ENCODE measurements around the gene OXER1. TPM values are rescaled to one million over a fixed set of nuclear protein-coding genes. Genes with fewer than 3 reads are reported as not detected.
A peak's percentile ranks its signal among the peaks of the same experiment; 100 is the strongest.

Gene OXER1
- total RNA-seq, 2 donors from 2014 or later = 4.7 to 6.9 TPM

GRCh38 chr2:42721898-42722297 lies 42.0 kb downstream of the OXER1 start:
- WGBS, 2 donors = 42 to 52% methylated on average over 2 of the region's 2 CpGs
- DNase-seq (peak; percentile 19 to 38 (median 20)), ATAC-seq (peak; percentile 41)
- H3K27ac ChIP-seq = peak overlapping the region; percentile 64 to 84 (median 72)
- no peaks in the 10 kb centered on the region for H3K9me3 ChIP-seq
- H3K4me3 ChIP-seq = no peak overlapping the region
- TF ChIP-seq POLR2A (IDR thresholded peaks at IDR 0.05) = no peak
- TF ChIP-seq, protein P1, sequence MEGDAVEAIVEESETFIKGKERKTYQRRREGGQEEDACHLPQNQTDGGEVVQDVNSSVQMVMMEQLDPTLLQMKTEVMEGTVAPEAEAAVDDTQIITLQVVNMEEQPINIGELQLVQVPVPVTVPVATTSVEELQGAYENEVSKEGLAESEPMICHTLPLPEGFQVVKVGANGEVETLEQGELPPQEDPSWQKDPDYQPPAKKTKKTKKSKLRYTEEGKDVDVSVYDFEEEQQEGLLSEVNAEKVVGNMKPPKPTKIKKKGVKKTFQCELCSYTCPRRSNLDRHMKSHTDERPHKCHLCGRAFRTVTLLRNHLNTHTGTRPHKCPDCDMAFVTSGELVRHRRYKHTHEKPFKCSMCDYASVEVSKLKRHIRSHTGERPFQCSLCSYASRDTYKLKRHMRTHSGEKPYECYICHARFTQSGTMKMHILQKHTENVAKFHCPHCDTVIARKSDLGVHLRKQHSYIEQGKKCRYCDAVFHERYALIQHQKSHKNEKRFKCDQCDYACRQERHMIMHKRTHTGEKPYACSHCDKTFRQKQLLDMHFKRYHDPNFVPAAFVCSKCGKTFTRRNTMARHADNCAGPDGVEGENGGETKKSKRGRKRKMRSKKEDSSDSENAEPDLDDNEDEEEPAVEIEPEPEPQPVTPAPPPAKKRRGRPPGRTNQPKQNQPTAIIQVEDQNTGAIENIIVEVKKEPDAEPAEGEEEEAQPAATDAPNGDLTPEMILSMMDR (IDR thresholded peaks at IDR 0.05) = no peak
- no peaks in the 10 kb centered on the region for H3K27me3 ChIP-seq
- peaks cover 18% of the 10 kb centered on the region for H3K4me1 ChIP-seq
- no peaks in the 10 kb centered on the region for H3K36me3 ChIP-seq (replicated peaks in 1 of 2; ENCODE audit: insufficient read depth in 1 of 2, low read depth in 2 of 2)
- intact Hi-C loops (cut with DNase I) = no loop called here

DNA sequence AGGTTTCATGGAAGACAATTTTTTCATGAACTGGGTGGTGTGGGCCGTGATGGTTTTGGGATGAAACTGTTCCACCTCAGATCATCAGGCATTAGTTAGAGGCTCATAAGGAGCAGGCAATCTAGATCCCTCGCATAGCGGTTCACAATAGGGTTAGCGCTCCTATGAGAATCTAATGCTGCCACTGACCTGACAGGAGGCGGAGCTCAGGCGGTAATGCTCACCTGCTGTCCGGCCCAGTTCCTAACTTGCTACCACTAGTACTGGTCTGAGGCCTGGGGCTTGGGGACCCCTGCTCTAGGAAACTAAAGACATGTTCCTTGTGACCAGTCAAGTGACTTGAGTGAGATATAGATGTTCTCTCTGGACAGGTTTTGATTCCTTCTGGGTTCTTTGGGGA lies 49.2 kb downstream of the OXER1 start:
- 78 to 95% methylated on average over 4 to 7 of the region's 7 CpGs for WGBS, 2 donors
- Histone ChIP-seq H3K27me3 (no peaks in the 10 kb centered on the region), H3K27ac (no peak overlapping the region), H3K4me3 (no peak overlapping the region), H3K4me1 (no peaks in the 10 kb centered on the region), H3K36me3 (replicated peaks in 1 of 2; ENCODE audit: insufficient read depth in 1 of 2, low read depth in 2 of 2) (no peaks in the 10 kb centered on the region), H3K9me3 (no peaks in the 10 kb centered on the region)
- TF ChIP-seq POLR2A (IDR thresholded peaks at IDR 0.05) = no peak
- TF ChIP-seq, protein P1 (IDR thresholded peaks at IDR 0.05) = no peak
- no peak for DNase-seq
- ATAC-seq = no peak
- intact Hi-C loops (cut with DNase I) = no loop called here

DNA sequence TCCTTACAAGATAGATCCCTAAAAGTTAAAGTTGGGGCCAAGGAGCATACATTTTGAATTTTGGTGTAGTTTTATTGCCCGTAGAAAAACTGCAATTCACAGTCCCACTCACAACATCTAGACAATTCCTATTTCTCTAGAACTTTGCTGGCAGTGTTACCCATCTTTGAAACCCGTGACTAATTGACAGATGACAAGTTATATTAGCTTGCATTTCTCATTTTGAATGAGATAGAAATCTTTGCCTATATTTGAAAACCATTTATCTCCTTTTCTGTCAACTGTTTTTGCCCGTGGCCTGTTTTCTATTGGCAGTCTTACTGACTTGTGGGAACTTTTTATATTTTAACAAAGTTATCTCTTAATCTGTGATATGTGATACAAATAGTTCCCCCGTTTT lies 50.0 kb downstream of the OXER1 start:
- Histone ChIP-seq H3K4me1 (no peaks in the 10 kb centered on the region), H3K9me3 (no peaks in the 10 kb centered on the region), H3K4me3 (no peak overlapping the region), H3K36me3 (replicated peaks in 1 of 2; ENCODE audit: insufficient read depth in 1 of 2, low read depth in 2 of 2) (peaks cover 0 to under 1% of the 10 kb centered on the region in 2 donors), H3K27ac (no peak overlapping the region), H3K27me3 (no peaks in the 10 kb centered on the region)
- TF ChIP-seq, protein P1 (IDR thresholded peaks at IDR 0.05) = no peak
- no peak for TF ChIP-seq POLR2A (IDR thresholded peaks at IDR 0.05)
- ATAC-seq = no peak
- intact Hi-C loops (cut with DNase I) = no loop called here
- WGBS, 2 donors = 45 to 48% methylated on average over 4 of the region's 4 CpGs
- DNase-seq = no peak

- Histone ChIP-seq H3K4me3 (no peak overlapping the region), H3K27ac (no peak overlapping the region), H3K27me3 (no peaks in the 10 kb centered on the region), H3K36me3 (replicated peaks in 1 of 2; ENCODE audit: insufficient read depth in 1 of 2, low read depth in 2 of 2) (peaks cover 0 to 2% of the 10 kb centered on the region in 2 donors), H3K9me3 (no peaks in the 10 kb centered on the region), H3K4me1 (no peaks in the 10 kb centered on the region)
- TF ChIP-seq, protein P1 (IDR thresholded peaks at IDR 0.05) = no peak
- TF ChIP-seq POLR2A (IDR thresholded peaks at IDR 0.05) = no peak
- DNase-seq = no peak
- intact Hi-C loops (cut with DNase I) = no loop called here
- 85 to 87% methylated on average over 2 of the region's 2 CpGs for WGBS, 2 donors
- no peak for ATAC-seq
Observed at GRCh38 chr2:42712934-42713333, 51.0 kb downstream of the OXER1 start.

Small RNAs within 50 kb of the gene (small RNA-seq; reads per million reads assigned to genes)
- not detected for gene RNU6-137P

Other genes starting within 250 kb of the OXER1 start
- gene MTA3, start 195.5 kb downstream of the OXER1 start, total RNA-seq = 10 to 100 TPM; 23.1 to 31.1 TPM
- gene HAAO, start 28.4 kb upstream of the OXER1 start, total RNA-seq = 10 to 100 TPM; 30.3 to 30.9 TPM